CD4-positive, alpha-beta T cell (primary cell): ENCODE data around the gene TREM1. TPM values are rescaled to one million over a fixed set of nuclear protein-coding genes. Genes with fewer than 3 reads are reported as not detected.

ENCODE experiments used
- ATAC-seq: fragments of 200-7000 bp; cut with Tn5 transposase; one replicate; pipeline ENCODE4 v1.10.0; 2022; ENCODE audit warnings: mild to moderate bottlenecking; ENCODE audit not compliant: poor library complexity
- CTCF ChIA-PET: fragments of 350-600 bp; sonication (Branson Sonifier 250); formaldehyde crosslinking; loops from one replicate; lab custom pipeline; 2021; ENCODE audit warnings: antibody characterized with exemption, inconsistent platforms; lab: Charles Lee
- POLR2A ChIA-PET: fragments of 350-600 bp; sonication (Branson Sonifier 250); formaldehyde crosslinking; loops from one replicate; lab custom pipeline; 2021; ENCODE audit warnings: antibody characterized with exemption, inconsistent platforms; lab: Charles Lee
- DNase-seq, 14 experiments: peaks; one replicate each; pipeline ENCODE4 v3.0.0-alpha.2; 2013 to 2020; ENCODE audit warnings: mixed read lengths in 2 of 14
- H3K27ac ChIP-seq, 2 donors: one replicate each; pipeline versions ENCODE4 v1.5.1 to v1.7.0; 2013; ENCODE audit warnings: low read length in 2 of 2, low read depth in 1 of 2, mild to moderate bottlenecking in 1 of 2
- H3K27me3 ChIP-seq, 2 experiments: 1 replicate in 1 of 2; 2 replicates in 1 of 2; pipeline versions ENCODE4 v1.6.1 to v1.7.0; 2013; ENCODE audit warnings: low read length in 2 of 2, control low read depth in 1 of 2, mild to moderate bottlenecking in 1 of 2, moderate library complexity in 1 of 2; ENCODE audit not compliant: insufficient read depth in 2 of 2, control insufficient read depth in 1 of 2
- H3K36me3 ChIP-seq: one replicate; pipeline ENCODE4 v1.6.1; 2013; ENCODE audit warnings: low read length, control low read depth; ENCODE audit not compliant: insufficient read depth
- H3K4me1 ChIP-seq: one replicate; pipeline ENCODE4 v1.6.1; 2013; ENCODE audit warnings: low read length, control low read depth; ENCODE audit not compliant: insufficient read depth
- H3K4me3 ChIP-seq: one replicate; pipeline ENCODE4 v1.5.1; 2013; ENCODE audit warnings: mild to moderate bottlenecking, low read length, moderate library complexity
- H3K9me3 ChIP-seq, 2 experiments: 1 replicate in 1 of 2; 2 replicates in 1 of 2; pipeline versions ENCODE4 v1.6.1 to v1.7.0; 2013; ENCODE audit warnings: low read length in 2 of 2, mild to moderate bottlenecking in 2 of 2, control low read depth in 1 of 2, moderate library complexity in 1 of 2; ENCODE audit not compliant: control insufficient read depth in 1 of 2, insufficient read depth in 1 of 2
- H3K27ac Mint-ChIP-seq: one replicate; pipeline ENCODE4 v1.8.0; 2020; ENCODE audit warnings: mixed read lengths
- H3K27me3 Mint-ChIP-seq: one replicate; pipeline ENCODE4 v1.8.0; 2021; ENCODE audit warnings: mixed read lengths
- H3K36me3 Mint-ChIP-seq: one replicate; pipeline ENCODE4 v1.8.0; 2021; ENCODE audit warnings: low read depth, mixed read lengths
- H3K4me1 Mint-ChIP-seq: one replicate; pipeline ENCODE4 v1.8.0; 2021; ENCODE audit warnings: low read depth, mixed read lengths
- H3K4me3 Mint-ChIP-seq: one replicate; pipeline ENCODE4 v1.8.0; 2020; ENCODE audit warnings: mild to moderate bottlenecking, mixed read lengths
- H3K9me3 Mint-ChIP-seq: one replicate; pipeline ENCODE4 v1.8.0; 2020; ENCODE audit warnings: mixed read lengths
- CTCF ChIP-seq: fragments of 200-600 bp; IDR thresholded peaks from one replicate; pipeline ENCODE4 v1.8.0; 2022; ENCODE audit warnings: antibody characterized with exemption, mild to moderate bottlenecking
- intact Hi-C, 2 experiments: fragments of 100-400 bp; cut with DNase I in 1 of 2; cut with micrococcal nuclease in 1 of 2; formaldehyde crosslinking; loops; one replicate each; pipeline versions ENCODE4 v1.15.1 to v1.9.0; 2023 to 2025; cut with DNase I, micrococcal nuclease
- total RNA-seq, 174 experiments: library from RNA in 2 of 174; stranded (reverse) in 2 of 174; gene quantifications; one replicate each; pipeline ENCODE4 v1.2.3 and lab custom pipeline; 2021 to 2026

Gene TREM1
- total RNA-seq, 2 experiments from 2014 or later: 1.8 to 2.8 TPM

GRCh38 chr6:41318261-41318653 lies 31.8 kb upstream of the TREM1 start:
- Mint-ChIP-seq H3K4me3 (peak overlapping the region; percentile 58), H3K36me3 (no peaks in the 10 kb centered on the region), H3K27me3 (peaks cover 17% of the 10 kb centered on the region), H3K27ac (no peak overlapping the region), H3K9me3 (no peaks in the 10 kb centered on the region), H3K4me1 (peaks cover 18% of the 10 kb centered on the region)
- ATAC-seq (no peak), DNase-seq (no peak)
- Histone ChIP-seq H3K27me3 (peaks cover 0 to 5% of the 10 kb centered on the region in 2 experiments), H3K36me3 (no peaks in the 10 kb centered on the region), H3K4me1 (peaks cover 15% of the 10 kb centered on the region), H3K4me3 (peak overlapping the region; percentile 35), H3K27ac (no peak overlapping the region), H3K9me3 (no peaks in the 10 kb centered on the region)
- TF ChIP-seq CTCF: no peak
- ChIA-PET CTCF (interaction anchor here (1.0 to 1.5 kb wide), 2 partner anchors 11 to 18 kb away, joined by 3 to 4 read pairs; no protein-coding TSS in a partner anchor), POLR2A (interaction anchor here (0.9 kb wide), 1 partner anchor 118 kb away, joined by 3 read pairs; the partner anchor contains the start of gene TREML2)
- intact Hi-C loops: loop anchor here (1.0 to 5.0 kb wide), 6 partner anchors 39 to 312 kb away; partner anchors contain the start of genes NFYA (in 1 of the 2) and OARD1 (in 1 of the 2)

- Histone ChIP-seq H3K9me3 (no peaks in the 10 kb centered on the region), H3K4me3 (no peak overlapping the region), H3K4me1 (peaks cover 15% of the 10 kb centered on the region), H3K27ac (no peak overlapping the region), H3K36me3 (no peaks in the 10 kb centered on the region), H3K27me3 (peaks cover 6 to 15% of the 10 kb centered on the region in 2 experiments)
- no peak for DNase-seq
- Mint-ChIP-seq H3K9me3 (no peaks in the 10 kb centered on the region), H3K4me1 (peaks cover 18% of the 10 kb centered on the region), H3K36me3 (no peaks in the 10 kb centered on the region), H3K27ac (no peak overlapping the region), H3K4me3 (no peak overlapping the region), H3K27me3 (peaks cover 31% of the 10 kb centered on the region)
- ChIA-PET CTCF (interaction anchor here (1.0 to 1.6 kb wide), 2 partner anchors 10 to 37 kb away, joined by 3 to 6 read pairs; no protein-coding TSS in a partner anchor), POLR2A (no interaction called here)
- intact Hi-C loops: loop anchor here (5.0 kb wide), 4 partner anchors 124 to 244 kb away; partner anchors contain the start of genes NFYA (in 1 of the 2) and OARD1 (in 1 of the 2)
- no peak for TF ChIP-seq CTCF
- ATAC-seq: no peak
Observed at GRCh38 chr6:41315943-41316620, 29.6 kb upstream of the TREM1 start.

GRCh38 chr6:41315203-41315602 lies 28.7 kb upstream of the TREM1 start:
- H3K4me3 Mint-ChIP-seq: no peak overlapping the region
- H3K36me3 Mint-ChIP-seq: no peaks in the 10 kb centered on the region
- H3K27me3 ChIP-seq: peaks cover 7 to 17% of the 10 kb centered on the region in 2 experiments
- peaks cover 31% of the 10 kb centered on the region for H3K27me3 Mint-ChIP-seq
- H3K4me3 ChIP-seq: no peak overlapping the region
- ChIA-PET POLR2A (no interaction called here), CTCF (interaction anchor here (1.0 to 1.6 kb wide), 2 partner anchors 9 to 36 kb away, joined by 3 to 6 read pairs; no protein-coding TSS in a partner anchor)
- H3K4me1 ChIP-seq: peaks cover 15% of the 10 kb centered on the region
- no peak for TF ChIP-seq CTCF
- DNase-seq: no peak
- no peaks in the 10 kb centered on the region for H3K36me3 ChIP-seq
- ATAC-seq: no peak
- H3K27ac Mint-ChIP-seq: no peak overlapping the region
- H3K4me1 Mint-ChIP-seq: peaks cover 18% of the 10 kb centered on the region
- no peak overlapping the region for H3K27ac ChIP-seq
- intact Hi-C loops: loop anchor here (5.0 kb wide), 4 partner anchors 123 to 243 kb away; partner anchors contain the start of genes NFYA (in 1 of the 2) and OARD1 (in 1 of the 2)
- no peaks in the 10 kb centered on the region for H3K9me3 Mint-ChIP-seq
- no peaks in the 10 kb centered on the region for H3K9me3 ChIP-seq
